Ishikawa (cell line): ENCODE measurements around the gene PDE4B.

Experiments
- EP300 ChIP-seq: IDR thresholded peaks from 2 replicates; pipeline ENCODE4 v1.6.1; 2012; ENCODE audit warnings: borderline replicate concordance
- MAX ChIP-seq: IDR thresholded peaks from 2 replicates; pipeline ENCODE4 v1.6.1; 2012
- USF1 ChIP-seq: IDR thresholded peaks from 2 replicates; pipeline ENCODE4 v1.6.1; 2012

GRCh38 chr1:66237042-66237441 lies 444.3 kb downstream of the PDE4B start:
- TF ChIP-seq MAX (no peak), USF1 (no peak), EP300 (no peak)
